Vagina (tissue), 2 donors: Measurements from ENCODE around the gene B4GALNT1.

Experiments used
- POLR2A ChIP-seq, 2 donors: fragments of 450-650 bp; IDR thresholded peaks; one replicate each; pipeline ENCODE4 v1.6.1; 2017; ENCODE audit warnings: antibody characterized with exemption in 2 of 2, mild to moderate bottlenecking in 2 of 2, moderate library complexity in 2 of 2
- POLR2AphosphoS5 ChIP-seq, 2 donors: sonication (generic); formaldehyde crosslinking; IDR thresholded peaks; one replicate each; pipeline ENCODE4 v1.9.0; 2017; ENCODE audit warnings: antibody characterized with exemption in 2 of 2, mild to moderate bottlenecking in 2 of 2, low read depth in 1 of 2; ENCODE audit not compliant: insufficient read depth in 1 of 2

- TF ChIP-seq POLR2A (IDR thresholded peaks at IDR 0.05): no peak
- no peak for TF ChIP-seq POLR2AphosphoS5 (IDR thresholded peaks at IDR 0.05; ENCODE audit: insufficient read depth in 1 of 2, low read depth in 1 of 2)
Observed at GRCh38 chr12:57657744-57658143, 24.7 kb upstream of the B4GALNT1 start.
